ENCODE results near the gene JMJD8.

JMJD8 gene

GRCh38 chr16:671353-672131 lies 12.6 kb downstream of the JMJD8 start:
- Mint-ChIP-seq H3K27ac (no peak overlapping the region), H3K4me1 (peaks cover 8% of the 10 kb centered on the region), H3K9me3 (no peaks in the 10 kb centered on the region), H3K4me3 (no peak overlapping the region), H3K36me3 (peaks cover 25% of the 10 kb centered on the region)
- no peak for DNase-seq (ENCODE audit: low spot score in 2 of 2)
- no peak for ATAC-seq

- no peak for ATAC-seq
Observed at GRCh38 chr16:670485-671352, 13.4 kb downstream of the JMJD8 start.

GRCh38 chr16:669666-670065 lies 14.5 kb downstream of the JMJD8 start:
- peak overlapping the region; percentile 77 for H3K4me3 Mint-ChIP-seq
- H3K36me3 Mint-ChIP-seq, result peaks cover 25% of the 10 kb centered on the region

More at GRCh38 chr16:670485-671352, 13.4 kb downstream of the JMJD8 start:
- no peak overlapping the region for H3K4me3 Mint-ChIP-seq
- no peak overlapping the region for H3K27ac Mint-ChIP-seq
- peaks cover 8% of the 10 kb centered on the region for H3K4me1 Mint-ChIP-seq
- DNase-seq (ENCODE audit: low spot score in 2 of 2), result no peak
- no peaks in the 10 kb centered on the region for H3K9me3 Mint-ChIP-seq
- H3K36me3 Mint-ChIP-seq, result peaks cover 25% of the 10 kb centered on the region

GRCh38 chr16:668519-669171 lies 15.5 kb downstream of the JMJD8 start:
- Mint-ChIP-seq H3K27ac (peak overlapping the region; percentile 90), H3K9me3 (no peaks in the 10 kb centered on the region), H3K4me1 (no peaks in the 10 kb centered on the region), H3K4me3 (peak overlapping the region; percentile 77), H3K36me3 (peaks cover 25% of the 10 kb centered on the region)
- ATAC-seq (peak; percentile 3), DNase-seq (ENCODE audit: low spot score in 2 of 2) (peak in 1 of 2 donors; percentile 67)

More at GRCh38 chr16:669666-670065, 14.5 kb downstream of the JMJD8 start:
- no peak overlapping the region for H3K27ac Mint-ChIP-seq
- H3K9me3 Mint-ChIP-seq, result no peaks in the 10 kb centered on the region
- ATAC-seq (no peak), DNase-seq (ENCODE audit: low spot score in 2 of 2) (no peak)
- H3K4me1 Mint-ChIP-seq, result peaks cover under 1% of the 10 kb centered on the region

- no peaks in the 10 kb centered on the region for H3K9me3 Mint-ChIP-seq
- peak within 1 kb of the TSS; percentile 77 for H3K4me3 Mint-ChIP-seq
- no peaks in the 10 kb centered on the region for H3K4me1 Mint-ChIP-seq
- peak; percentile 92 to 96 for DNase-seq (ENCODE audit: low spot score in 2 of 2)
- peak within 1 kb of the TSS; percentile 90 for H3K27ac Mint-ChIP-seq
- peak; percentile 93 for ATAC-seq
- H3K36me3 Mint-ChIP-seq, result peaks cover 26% of the 10 kb centered on the region
Observed at GRCh38 chr16:667780-668518, 16.2 kb downstream of the JMJD8 start, which contains the start of gene RHOT2. Gene RHOT2 (plus strand): TSS chr16:668132. CDS start chr16:668200, 68 bp downstream.

- Mint-ChIP-seq H3K4me3 (peak overlapping the region; percentile 77), H3K27ac (peak overlapping the region; percentile 90), H3K9me3 (no peaks in the 10 kb centered on the region), H3K36me3 (peaks cover 26% of the 10 kb centered on the region), H3K4me1 (no peaks in the 10 kb centered on the region)
- ATAC-seq (no peak), DNase-seq (ENCODE audit: low spot score in 2 of 2) (no peak)
Observed at GRCh38 chr16:667113-667779, 16.9 kb downstream of the JMJD8 start.

GRCh38 chr16:666572-666971 lies 17.6 kb downstream of the JMJD8 start:
- H3K4me1 Mint-ChIP-seq, result peaks cover 2% of the 10 kb centered on the region
- no peak for DNase-seq (ENCODE audit: low spot score in 2 of 2)
- no peak for ATAC-seq
- H3K9me3 Mint-ChIP-seq, result no peaks in the 10 kb centered on the region
- H3K4me3 Mint-ChIP-seq, result no peak overlapping the region
- H3K27ac Mint-ChIP-seq, result no peak overlapping the region
- peaks cover 26% of the 10 kb centered on the region for H3K36me3 Mint-ChIP-seq

- H3K27ac Mint-ChIP-seq, result no peak overlapping the region
Observed at GRCh38 chr16:662597-662996, 21.5 kb downstream of the JMJD8 start.

GRCh38 chr16:662095-662494 lies 22.0 kb downstream of the JMJD8 start:
- H3K27ac Mint-ChIP-seq, result no peak overlapping the region
- no peak overlapping the region for H3K4me3 Mint-ChIP-seq
- ATAC-seq (no peak), DNase-seq (ENCODE audit: low spot score in 2 of 2) (no peak)
- no peaks in the 10 kb centered on the region for H3K9me3 Mint-ChIP-seq
- H3K36me3 Mint-ChIP-seq, result peaks cover 9% of the 10 kb centered on the region
- H3K4me1 Mint-ChIP-seq, result peaks cover 9% of the 10 kb centered on the region

More at GRCh38 chr16:662597-662996, 21.5 kb downstream of the JMJD8 start:
- DNase-seq (ENCODE audit: low spot score in 2 of 2) (no peak), ATAC-seq (no peak)
- Mint-ChIP-seq H3K9me3 (no peaks in the 10 kb centered on the region), H3K36me3 (peaks cover 9% of the 10 kb centered on the region), H3K4me3 (no peak overlapping the region), H3K4me1 (peaks cover 9% of the 10 kb centered on the region)

GRCh38 chr16:661184-661821 lies 22.8 kb downstream of the JMJD8 start:
- no peak overlapping the region for H3K27ac Mint-ChIP-seq
- no peaks in the 10 kb centered on the region for H3K9me3 Mint-ChIP-seq
- H3K4me1 Mint-ChIP-seq, result peaks cover 9% of the 10 kb centered on the region
- no peak overlapping the region for H3K4me3 Mint-ChIP-seq
- H3K36me3 Mint-ChIP-seq, result peaks cover 9% of the 10 kb centered on the region
- ATAC-seq (no peak), DNase-seq (ENCODE audit: low spot score in 2 of 2) (no peak)

- Mint-ChIP-seq H3K9me3 (no peaks in the 10 kb centered on the region), H3K27ac (no peak overlapping the region), H3K4me3 (no peak overlapping the region), H3K36me3 (peaks cover 9% of the 10 kb centered on the region), H3K4me1 (peaks cover 9% of the 10 kb centered on the region)
- ATAC-seq (peak; percentile 57), DNase-seq (ENCODE audit: low spot score in 2 of 2) (peak in 1 of 2 donors; percentile 74)
Observed at GRCh38 chr16:660459-661183, 23.5 kb downstream of the JMJD8 start.

- H3K4me1 Mint-ChIP-seq, result peaks cover 9% of the 10 kb centered on the region
- DNase-seq (ENCODE audit: low spot score in 2 of 2) (no peak), ATAC-seq (no peak)
- no peak overlapping the region for H3K27ac Mint-ChIP-seq
- H3K9me3 Mint-ChIP-seq, result no peaks in the 10 kb centered on the region
- peaks cover 9% of the 10 kb centered on the region for H3K36me3 Mint-ChIP-seq
- H3K4me3 Mint-ChIP-seq, result no peak overlapping the region
Observed at GRCh38 chr16:660132-660458, 24.0 kb downstream of the JMJD8 start.

GRCh38 chr16:659618-660017 lies 24.5 kb downstream of the JMJD8 start:
- H3K36me3 Mint-ChIP-seq, result peaks cover 9% of the 10 kb centered on the region
- no peak overlapping the region for H3K4me3 Mint-ChIP-seq
- peaks cover 9% of the 10 kb centered on the region for H3K4me1 Mint-ChIP-seq
- ATAC-seq (no peak), DNase-seq (ENCODE audit: low spot score in 2 of 2) (no peak)
- H3K9me3 Mint-ChIP-seq, result no peaks in the 10 kb centered on the region
- H3K27ac Mint-ChIP-seq, result no peak overlapping the region

All from stimulated activated effector memory CD8-positive, alpha-beta T cell treated with anti-CD3 and anti-CD28 coated beads, Interleukin-12 subunit alpha, Interleukin-12 subunit beta, amount 100 ng/mL, for 72 hours (primary cell).